CD4-positive, CD25-positive, alpha-beta regulatory T cell (primary cell): Measurements from ENCODE around the gene CPPED1. TPM values are rescaled to one million over a fixed set of nuclear protein-coding genes. Genes with fewer than 3 reads are reported as not detected.

ENCODE experiments used
- ATAC-seq, 2 donors: fragments of 150-1000 bp; cut with Tn5 transposase; one replicate each; pipeline ENCODE4 v1.10.0; 2021; ENCODE audit warnings: low read depth in 2 of 2, moderate number of reproducible peaks in 2 of 2, moderate library complexity in 1 of 2
- DNase-seq, 3 donors: peaks; one replicate each; pipeline versions ENCODE4 v3.0.0 to v3.0.0-alpha.2; 2012 to 2022; ENCODE audit warnings: mixed read lengths in 1 of 3
- H3K27ac ChIP-seq: one replicate; pipeline ENCODE4 v1.7.0; 2013; ENCODE audit warnings: mild to moderate bottlenecking, low read length; ENCODE audit not compliant: insufficient read depth, poor library complexity, severe bottlenecking
- H3K27me3 ChIP-seq: one replicate; pipeline ENCODE4 v1.7.0; 2013; ENCODE audit warnings: low read length; ENCODE audit not compliant: control insufficient read depth, insufficient read depth
- H3K36me3 ChIP-seq: one replicate; pipeline ENCODE4 v1.7.0; 2013; ENCODE audit warnings: mild to moderate bottlenecking, low read length, moderate library complexity; ENCODE audit not compliant: control insufficient read depth, insufficient read depth
- H3K4me1 ChIP-seq: 2 replicates; pipeline ENCODE4 v1.7.0; 2013; ENCODE audit warnings: mild to moderate bottlenecking, low read length; ENCODE audit not compliant: insufficient read depth, control insufficient read depth, poor library complexity, severe bottlenecking
- H3K4me3 ChIP-seq: one replicate; pipeline ENCODE4 v1.7.0; 2013; ENCODE audit warnings: low read depth, mild to moderate bottlenecking, low read length, moderate library complexity
- H3K9me3 ChIP-seq, 2 experiments: 1 replicate in 1 of 2; 2 replicates in 1 of 2; pipeline ENCODE4 v1.7.0; 2013; ENCODE audit warnings: low read length in 2 of 2, mild to moderate bottlenecking in 1 of 2, moderate library complexity in 1 of 2; ENCODE audit not compliant: control insufficient read depth in 2 of 2
- H3K27ac Mint-ChIP-seq, 3 donors: one replicate each; pipeline ENCODE4 v1.8.0; 2020 to 2022; ENCODE audit warnings: mild to moderate bottlenecking in 3 of 3, mixed read lengths in 3 of 3, moderate library complexity in 2 of 3
- H3K27me3 Mint-ChIP-seq: one replicate; pipeline ENCODE4 v1.8.0; 2022; ENCODE audit warnings: mild to moderate bottlenecking, mixed read lengths
- H3K36me3 Mint-ChIP-seq: one replicate; pipeline ENCODE4 v1.8.0; 2020; ENCODE audit warnings: mixed read lengths
- H3K4me1 Mint-ChIP-seq, 4 donors: one replicate each; pipeline ENCODE4 v1.8.0; 2020 to 2022; ENCODE audit warnings: mixed read lengths in 4 of 4, mild to moderate bottlenecking in 1 of 4
- H3K4me3 Mint-ChIP-seq, 4 donors: one replicate each; pipeline ENCODE4 v1.8.0; 2020 to 2022; ENCODE audit warnings: mild to moderate bottlenecking in 4 of 4, mixed read lengths in 4 of 4, moderate library complexity in 3 of 4
- H3K9me3 Mint-ChIP-seq, 7 donors: one replicate each; pipeline ENCODE4 v1.8.0; 2020 to 2022; ENCODE audit warnings: mixed read lengths in 7 of 7, mild to moderate bottlenecking in 3 of 7, moderate library complexity in 2 of 7
- polyA plus RNA-seq, 4 donors: library from polyadenylated mRNA; unstranded; fragments of 300-500 nt; fragmentation: Illumina TruSeq; gene quantifications; one replicate each; pipeline ENCODE4 v1.2.3, GENCODE V29; 2021
- total RNA-seq: library from RNA; stranded (reverse); gene quantifications from one replicate; pipeline ENCODE4 v1.2.3, GENCODE V29; 2022

Gene CPPED1, protein sequence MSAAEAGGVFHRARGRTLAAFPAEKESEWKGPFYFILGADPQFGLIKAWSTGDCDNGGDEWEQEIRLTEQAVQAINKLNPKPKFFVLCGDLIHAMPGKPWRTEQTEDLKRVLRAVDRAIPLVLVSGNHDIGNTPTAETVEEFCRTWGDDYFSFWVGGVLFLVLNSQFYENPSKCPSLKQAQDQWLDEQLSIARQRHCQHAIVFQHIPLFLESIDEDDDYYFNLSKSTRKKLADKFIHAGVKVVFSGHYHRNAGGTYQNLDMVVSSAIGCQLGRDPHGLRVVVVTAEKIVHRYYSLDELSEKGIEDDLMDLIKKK
- 9.3 TPM for total RNA-seq
- 10 to 100 TPM in 3 of 4 donors, 1 to 10 TPM in 1; 8.3 to 18.2 (median 11.1) TPM for polyA plus RNA-seq

DNA sequence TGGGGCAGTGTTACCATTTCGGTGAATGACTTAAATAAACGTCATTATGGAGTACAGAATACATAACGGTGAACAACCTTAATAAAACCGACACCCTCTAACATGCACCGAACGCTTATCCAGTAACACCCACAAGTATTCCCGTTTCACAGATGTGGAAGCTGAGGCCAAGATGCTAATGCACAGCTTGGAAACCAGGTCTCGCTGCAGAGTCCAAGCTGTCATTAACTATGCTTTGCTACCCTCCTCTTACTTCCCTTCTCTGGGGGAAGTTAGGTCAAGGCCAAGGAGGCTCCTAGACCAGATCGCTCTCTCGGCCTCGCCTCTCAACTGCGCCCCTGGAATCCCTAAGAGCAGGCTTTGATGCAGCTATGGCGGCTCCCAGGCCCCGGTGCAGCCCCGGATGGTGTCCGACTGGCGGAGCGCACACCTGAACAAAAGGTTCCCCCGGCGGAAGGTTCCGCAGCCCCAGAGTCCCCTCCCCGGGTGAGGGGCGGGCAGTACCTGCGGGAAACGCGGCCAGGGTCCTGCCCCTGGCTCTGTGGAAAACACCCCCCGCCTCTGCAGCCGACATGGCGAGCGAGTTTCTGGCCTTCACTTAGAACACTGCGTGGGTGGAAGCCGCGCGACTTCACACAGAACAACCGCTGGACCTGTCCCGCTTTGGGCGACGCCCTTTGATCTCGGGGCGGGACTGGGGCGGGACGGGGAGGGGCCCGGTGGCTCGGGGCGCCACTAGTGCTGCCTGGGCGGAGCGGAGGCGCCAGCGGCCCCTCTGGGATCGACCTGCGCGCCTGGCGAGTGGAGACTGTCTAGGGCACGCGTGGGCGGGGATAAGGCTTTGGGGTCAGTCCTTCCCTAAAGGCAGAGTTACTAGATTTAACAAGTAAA lies at the start of gene CPPED1:
TSS of gene CPPED1 (minus strand) at position 685 of the 891 bp plus-strand sequence. CDS start at position 574, 111 bp downstream.
- H3K27ac ChIP-seq = peak within 1 kb of the TSS; percentile 80
- H3K27me3 ChIP-seq = no peaks in the 10 kb centered on the region
- Mint-ChIP-seq H3K36me3 (peaks cover 10% of the 10 kb centered on the region), H3K4me1 (peaks cover 14 to 34% (median 18%) of the 10 kb centered on the region in 4 donors), H3K9me3 (peaks cover 0 to 5% (median 1%) of the 10 kb centered on the region in 7 donors), H3K27ac (peak within 1 kb of the TSS; percentile 82 to 91 (median 88)), H3K27me3 (peaks cover 7% of the 10 kb centered on the region), H3K4me3 (peak within 1 kb of the TSS; percentile 87 to 95 (median 93))
- DNase-seq = peak; percentile 80 to 94 (median 92)
- H3K36me3 ChIP-seq = no peaks in the 10 kb centered on the region
- no peaks in the 10 kb centered on the region for H3K9me3 ChIP-seq
- peaks cover 8% of the 10 kb centered on the region for H3K4me1 ChIP-seq
- peak within 1 kb of the TSS; percentile 91 for H3K4me3 ChIP-seq
- peak; percentile 91 for ATAC-seq

DNA sequence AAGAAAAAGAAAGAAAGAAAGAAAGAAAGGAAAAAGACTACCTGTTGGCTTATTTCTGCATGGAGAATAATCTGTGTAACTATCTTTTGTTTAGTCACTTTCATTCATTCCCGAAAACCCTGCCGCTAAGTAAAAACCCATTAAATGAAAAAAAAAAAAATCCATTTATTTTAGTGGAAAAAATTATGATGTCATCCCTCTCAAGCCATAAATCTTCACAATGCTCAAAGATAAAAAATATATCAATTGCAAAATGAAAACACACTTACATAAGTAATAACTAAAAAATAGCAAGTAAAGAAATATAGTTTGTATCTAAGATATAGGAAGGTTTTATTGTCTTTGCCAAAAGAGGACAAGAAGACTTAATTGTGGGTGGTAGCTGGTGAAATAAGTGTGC lies 46.5 kb upstream of the CPPED1 start:
- no peak overlapping the region for H3K4me3 ChIP-seq
- no peaks in the 10 kb centered on the region for H3K4me1 Mint-ChIP-seq
- H3K4me1 ChIP-seq = no peaks in the 10 kb centered on the region
- H3K9me3 ChIP-seq = no peaks in the 10 kb centered on the region
- peaks cover 0 to 7% (median 0%) of the 10 kb centered on the region in 7 donors for H3K9me3 Mint-ChIP-seq
- no peak for DNase-seq
- H3K27ac Mint-ChIP-seq = no peak overlapping the region
- no peaks in the 10 kb centered on the region for H3K36me3 ChIP-seq
- ATAC-seq = no peak
- peaks cover 12% of the 10 kb centered on the region for H3K27me3 Mint-ChIP-seq
- no peak overlapping the region for H3K27ac ChIP-seq
- H3K27me3 ChIP-seq = no peaks in the 10 kb centered on the region
- no peaks in the 10 kb centered on the region for H3K36me3 Mint-ChIP-seq
- H3K4me3 Mint-ChIP-seq = no peak overlapping the region

DNA sequence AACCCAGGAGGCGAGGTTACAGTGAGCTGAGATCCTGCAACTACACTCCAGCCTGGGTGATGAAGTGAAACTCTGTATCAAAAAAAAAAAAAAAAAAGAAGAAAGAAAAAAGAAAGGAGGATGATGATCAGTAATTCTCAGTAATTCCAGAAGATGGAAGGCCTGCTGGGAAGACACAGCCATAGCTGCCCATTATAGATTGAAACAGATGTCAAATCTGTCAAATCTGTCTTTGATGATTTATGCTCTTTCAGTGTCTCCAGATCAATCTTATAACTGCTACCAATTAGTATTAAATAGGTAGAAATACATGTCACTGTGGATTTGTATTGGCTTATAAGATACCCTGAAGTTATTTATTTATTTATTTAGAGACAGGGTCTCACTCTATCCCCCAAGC lies 42.9 kb upstream of the CPPED1 start:
- Mint-ChIP-seq H3K9me3 (peaks cover 0 to 7% (median 0%) of the 10 kb centered on the region in 7 donors), H3K27ac (no peak overlapping the region), H3K4me1 (no peaks in the 10 kb centered on the region), H3K27me3 (peaks cover 15% of the 10 kb centered on the region), H3K4me3 (no peak overlapping the region), H3K36me3 (no peaks in the 10 kb centered on the region)
- ATAC-seq (no peak), DNase-seq (no peak)
- Histone ChIP-seq H3K4me3 (no peak overlapping the region), H3K4me1 (no peaks in the 10 kb centered on the region), H3K36me3 (no peaks in the 10 kb centered on the region), H3K27me3 (no peaks in the 10 kb centered on the region), H3K9me3 (no peaks in the 10 kb centered on the region), H3K27ac (no peak overlapping the region)

DNA sequence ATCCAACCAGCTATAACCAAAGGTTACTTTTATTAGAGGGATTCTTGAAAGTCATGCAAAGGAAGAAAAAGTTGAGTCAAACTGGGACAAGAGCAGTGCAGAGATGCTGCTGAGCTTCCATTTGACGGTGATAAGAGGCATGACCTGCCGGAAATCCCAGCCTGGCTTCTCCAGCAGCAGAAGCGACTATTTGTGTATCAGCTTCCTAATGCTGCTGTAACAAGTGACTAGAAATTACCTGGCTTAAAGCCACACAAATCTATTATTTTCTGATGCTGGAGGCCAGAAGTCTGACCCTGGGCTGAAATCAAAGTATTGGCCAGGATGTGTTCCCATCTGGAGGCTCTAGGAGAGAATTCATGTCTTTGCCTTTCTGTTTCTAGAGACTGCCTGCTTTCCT lies 41.6 kb upstream of the CPPED1 start:
- peaks cover 2% of the 10 kb centered on the region for H3K27me3 ChIP-seq
- no peaks in the 10 kb centered on the region for H3K36me3 ChIP-seq
- no peak for DNase-seq
- Mint-ChIP-seq H3K9me3 (peaks cover 0 to 6% (median 2%) of the 10 kb centered on the region in 7 donors), H3K4me3 (no peak overlapping the region), H3K36me3 (no peaks in the 10 kb centered on the region), H3K4me1 (no peaks in the 10 kb centered on the region), H3K27ac (no peak overlapping the region), H3K27me3 (peaks cover 20% of the 10 kb centered on the region)
- no peak overlapping the region for H3K27ac ChIP-seq
- no peaks in the 10 kb centered on the region for H3K4me1 ChIP-seq
- no peak overlapping the region for H3K4me3 ChIP-seq
- no peaks in the 10 kb centered on the region for H3K9me3 ChIP-seq
- no peak for ATAC-seq

DNA sequence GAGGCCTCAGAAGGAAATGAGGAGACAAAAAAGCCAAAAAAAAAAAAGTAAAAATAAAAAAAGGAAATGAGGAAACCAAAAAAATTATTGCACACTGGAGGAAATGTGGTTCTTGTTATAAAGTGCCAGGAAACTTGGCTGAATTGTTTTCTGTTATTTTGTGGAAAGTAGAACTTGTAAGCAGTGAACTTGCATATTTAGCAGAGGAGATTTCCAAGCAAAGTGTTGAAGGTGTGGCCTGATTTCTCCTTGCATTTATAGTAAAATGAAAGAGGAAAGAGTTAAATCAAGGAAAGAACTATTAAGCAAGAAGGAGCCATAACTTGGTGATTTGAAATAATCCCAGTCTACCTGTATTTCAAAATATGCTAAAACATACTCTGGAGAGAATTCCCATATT lies 34.1 kb upstream of the CPPED1 start:
- H3K27me3 ChIP-seq = peaks cover 2% of the 10 kb centered on the region
- H3K9me3 ChIP-seq = no peaks in the 10 kb centered on the region
- no peak overlapping the region for H3K27ac ChIP-seq
- Mint-ChIP-seq H3K27ac (no peak overlapping the region), H3K4me3 (no peak overlapping the region), H3K9me3 (peaks cover 0 to 12% (median 1%) of the 10 kb centered on the region in 7 donors), H3K36me3 (no peaks in the 10 kb centered on the region), H3K4me1 (no peaks in the 10 kb centered on the region), H3K27me3 (peaks cover 41% of the 10 kb centered on the region)
- no peaks in the 10 kb centered on the region for H3K4me1 ChIP-seq
- H3K36me3 ChIP-seq = no peaks in the 10 kb centered on the region
- no peak for DNase-seq
- no peak overlapping the region for H3K4me3 ChIP-seq
- no peak for ATAC-seq

DNA sequence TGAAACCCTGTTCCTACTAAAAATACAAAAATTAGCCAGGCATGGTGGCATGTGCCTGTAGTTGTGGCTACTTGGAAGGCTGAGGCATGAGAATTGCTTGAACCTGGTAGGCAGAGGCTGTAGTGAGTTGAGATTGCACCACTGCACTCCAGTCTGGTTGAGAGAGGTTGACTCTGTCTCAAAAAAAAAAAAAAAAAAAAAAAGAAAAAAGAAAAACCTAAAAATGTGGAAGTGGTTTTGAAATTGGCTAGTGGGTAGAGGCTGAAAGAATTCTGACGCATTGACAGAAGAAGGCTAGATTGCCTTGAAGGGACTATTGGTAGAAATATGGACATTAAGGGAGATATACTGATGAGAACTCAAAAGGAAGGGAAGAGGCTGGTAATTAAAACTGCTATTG lies 33.6 kb upstream of the CPPED1 start:
- Mint-ChIP-seq H3K27ac (no peak overlapping the region), H3K9me3 (peaks cover 0 to 14% (median 1%) of the 10 kb centered on the region in 7 donors), H3K36me3 (no peaks in the 10 kb centered on the region), H3K4me1 (no peaks in the 10 kb centered on the region), H3K4me3 (no peak overlapping the region), H3K27me3 (peaks cover 41% of the 10 kb centered on the region)
- Histone ChIP-seq H3K4me1 (no peaks in the 10 kb centered on the region), H3K9me3 (no peaks in the 10 kb centered on the region), H3K27ac (no peak overlapping the region), H3K27me3 (peaks cover 6% of the 10 kb centered on the region), H3K36me3 (no peaks in the 10 kb centered on the region), H3K4me3 (no peak overlapping the region)
- ATAC-seq = no peak
- DNase-seq = no peak

DNA sequence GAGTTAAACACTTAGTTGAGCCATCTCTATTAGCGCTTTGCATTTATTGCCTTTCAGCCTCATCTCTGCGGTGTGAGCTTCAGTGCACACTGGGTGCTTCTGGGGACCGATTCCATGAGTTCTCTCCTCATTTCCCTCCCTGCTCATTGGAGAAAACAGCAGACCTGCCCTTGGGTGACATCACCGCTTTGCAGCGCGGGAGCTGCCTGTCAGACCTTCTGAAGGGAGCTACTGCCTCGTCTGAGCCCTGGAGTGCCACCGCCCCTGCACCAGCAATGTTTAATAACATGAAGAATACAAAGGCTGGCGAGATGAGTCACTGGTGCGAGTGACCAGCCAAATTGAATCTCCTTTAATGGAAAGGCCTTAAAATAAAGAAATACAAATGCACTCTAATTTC lies 30.2 kb upstream of the CPPED1 start:
- H3K4me3 ChIP-seq = no peak overlapping the region
- no peak overlapping the region for H3K27ac ChIP-seq
- H3K4me3 Mint-ChIP-seq = no peak overlapping the region
- no peak for ATAC-seq
- no peak for DNase-seq
- H3K27me3 Mint-ChIP-seq = peaks cover 44% of the 10 kb centered on the region
- no peaks in the 10 kb centered on the region for H3K36me3 Mint-ChIP-seq
- peaks cover 6% of the 10 kb centered on the region for H3K27me3 ChIP-seq
- no peaks in the 10 kb centered on the region for H3K9me3 ChIP-seq
- H3K36me3 ChIP-seq = no peaks in the 10 kb centered on the region
- H3K27ac Mint-ChIP-seq = no peak overlapping the region
- H3K4me1 ChIP-seq = no peaks in the 10 kb centered on the region
- no peaks in the 10 kb centered on the region for H3K4me1 Mint-ChIP-seq
- peaks cover 0 to 12% (median 0%) of the 10 kb centered on the region in 7 donors for H3K9me3 Mint-ChIP-seq
